ENCODE data around the gene NUMB.

DNA sequence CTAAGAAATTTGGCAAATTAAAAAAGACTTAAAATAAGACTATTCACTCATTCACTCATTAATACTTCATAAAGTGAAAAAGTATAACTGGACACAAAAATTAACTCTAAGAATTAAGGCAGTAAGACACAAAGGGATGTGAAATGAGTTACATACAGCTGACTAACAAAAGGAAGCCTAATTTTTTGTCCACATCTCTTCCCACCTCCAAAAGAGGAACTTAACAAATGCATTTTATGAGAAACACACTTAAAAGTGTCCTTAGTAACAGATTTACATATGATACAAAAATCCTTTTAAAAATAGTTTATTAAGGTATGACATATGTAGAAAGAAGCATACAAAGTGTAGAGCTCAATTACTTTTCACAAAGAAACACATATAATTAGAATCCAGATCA lies 88.9 kb downstream of the NUMB start:
- no peak for TF ChIP-seq ETV6 (CRISPR knock-in tag; IDR thresholded peaks at IDR 0.05)
- TF ChIP-seq CREM (CRISPR knock-in tag; IDR thresholded peaks at IDR 0.05), result no peak
- TF ChIP-seq ZNF232 (CRISPR knock-in tag; IDR thresholded peaks at IDR 0.05), result no peak
- no peak for TF ChIP-seq CREB1 (CRISPR knock-in tag; IDR thresholded peaks at IDR 0.05)
- TF ChIP-seq, protein P1, sequence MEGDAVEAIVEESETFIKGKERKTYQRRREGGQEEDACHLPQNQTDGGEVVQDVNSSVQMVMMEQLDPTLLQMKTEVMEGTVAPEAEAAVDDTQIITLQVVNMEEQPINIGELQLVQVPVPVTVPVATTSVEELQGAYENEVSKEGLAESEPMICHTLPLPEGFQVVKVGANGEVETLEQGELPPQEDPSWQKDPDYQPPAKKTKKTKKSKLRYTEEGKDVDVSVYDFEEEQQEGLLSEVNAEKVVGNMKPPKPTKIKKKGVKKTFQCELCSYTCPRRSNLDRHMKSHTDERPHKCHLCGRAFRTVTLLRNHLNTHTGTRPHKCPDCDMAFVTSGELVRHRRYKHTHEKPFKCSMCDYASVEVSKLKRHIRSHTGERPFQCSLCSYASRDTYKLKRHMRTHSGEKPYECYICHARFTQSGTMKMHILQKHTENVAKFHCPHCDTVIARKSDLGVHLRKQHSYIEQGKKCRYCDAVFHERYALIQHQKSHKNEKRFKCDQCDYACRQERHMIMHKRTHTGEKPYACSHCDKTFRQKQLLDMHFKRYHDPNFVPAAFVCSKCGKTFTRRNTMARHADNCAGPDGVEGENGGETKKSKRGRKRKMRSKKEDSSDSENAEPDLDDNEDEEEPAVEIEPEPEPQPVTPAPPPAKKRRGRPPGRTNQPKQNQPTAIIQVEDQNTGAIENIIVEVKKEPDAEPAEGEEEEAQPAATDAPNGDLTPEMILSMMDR (IDR thresholded peaks at IDR 0.05), result no peak
- no peak for TF ChIP-seq ZNF416 (CRISPR knock-in tag; IDR thresholded peaks at IDR 0.05)
- no peak for TF ChIP-seq HMGXB4 (CRISPR knock-in tag; IDR thresholded peaks at IDR 0.05)
- TF ChIP-seq ZNF317 (CRISPR knock-in tag; IDR thresholded peaks at IDR 0.05; ENCODE audit: borderline replicate concordance, low read depth), result no peak
- TF ChIP-seq, protein P2, sequence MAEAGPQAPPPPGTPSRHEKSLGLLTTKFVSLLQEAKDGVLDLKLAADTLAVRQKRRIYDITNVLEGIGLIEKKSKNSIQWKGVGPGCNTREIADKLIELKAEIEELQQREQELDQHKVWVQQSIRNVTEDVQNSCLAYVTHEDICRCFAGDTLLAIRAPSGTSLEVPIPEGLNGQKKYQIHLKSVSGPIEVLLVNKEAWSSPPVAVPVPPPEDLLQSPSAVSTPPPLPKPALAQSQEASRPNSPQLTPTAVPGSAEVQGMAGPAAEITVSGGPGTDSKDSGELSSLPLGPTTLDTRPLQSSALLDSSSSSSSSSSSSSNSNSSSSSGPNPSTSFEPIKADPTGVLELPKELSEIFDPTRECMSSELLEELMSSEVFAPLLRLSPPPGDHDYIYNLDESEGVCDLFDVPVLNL (CRISPR knock-in tag; IDR thresholded peaks at IDR 0.05; ENCODE audit: borderline replicate concordance, low read depth), result no peak
- no peak for TF ChIP-seq ZSCAN18 (CRISPR knock-in tag; IDR thresholded peaks at IDR 0.05)
- no peak for TF ChIP-seq TEAD1 (CRISPR knock-in tag; IDR thresholded peaks at IDR 0.05)

Data from WTC11 (cell line).